DND-41 (cell line): Measurements from ENCODE around the gene CSNK1G1.

Experiments
- ATAC-seq: fragments of 200-7000 bp; cut with Tn5 transposase; 3 replicates; pipeline ENCODE4 v1.9.1; 2021; ENCODE audit warnings: low read depth; ENCODE audit not compliant: insufficient read depth
- DNase-seq: peaks from one replicate; pipeline ENCODE4 v3.0.0-alpha.2; 2020
- H2AFZ ChIP-seq: 2 replicates; pipeline ENCODE4 v1.6.0; 2012; ENCODE audit warnings: low read depth, low read length
- H3K27ac ChIP-seq: 2 replicates; pipeline ENCODE4 v1.5.1; 2012; ENCODE audit warnings: low read length, inconsistent platforms
- H3K27me3 ChIP-seq: fragments of 200-600 bp; sonication (generic); 2 replicates; pipeline ENCODE4 v1.6.0; 2012; ENCODE audit warnings: low read length, mild to moderate bottlenecking, inconsistent platforms; ENCODE audit not compliant: insufficient read depth, poor library complexity
- H3K36me3 ChIP-seq: 2 replicates; pipeline ENCODE4 v1.5.1; 2012; ENCODE audit warnings: low read length, inconsistent platforms; ENCODE audit not compliant: insufficient read depth
- H3K4me1 ChIP-seq: 2 replicates; pipeline ENCODE4 v1.5.1; 2012; ENCODE audit warnings: mild to moderate bottlenecking, low read length; ENCODE audit not compliant: insufficient read depth
- H3K4me2 ChIP-seq: 2 replicates; pipeline ENCODE4 v1.6.0; 2012; ENCODE audit warnings: mild to moderate bottlenecking, moderate library complexity, low read length, inconsistent platforms; ENCODE audit not compliant: insufficient read depth
- H3K4me3 ChIP-seq, 2 experiments: fragments of 200-600 bp in 1 of 2; shearing (Covaris generic) in 1 of 2; 2 replicates each; pipeline ENCODE4 v1.5.1; 2012 to 2016; ENCODE audit warnings: inconsistent platforms in 2 of 2, low read length in 2 of 2, mild to moderate bottlenecking in 2 of 2, low read depth in 1 of 2, moderate library complexity in 1 of 2
- H3K79me2 ChIP-seq: 2 replicates; pipeline ENCODE4 v1.6.0; 2012; ENCODE audit warnings: low read length, inconsistent platforms; ENCODE audit not compliant: insufficient read depth
- H3K9ac ChIP-seq: 2 replicates; pipeline ENCODE4 v1.6.0; 2012; ENCODE audit warnings: low read depth, mild to moderate bottlenecking, inconsistent platforms, low read length, moderate library complexity
- H3K9me3 ChIP-seq: 2 replicates; pipeline ENCODE4 v1.5.1; 2012; ENCODE audit warnings: low read length, moderate library complexity, mild to moderate bottlenecking, inconsistent platforms; ENCODE audit not compliant: insufficient read depth, severe bottlenecking
- H4K20me1 ChIP-seq: 2 replicates; pipeline ENCODE4 v1.6.0; 2012; ENCODE audit warnings: low read length; ENCODE audit not compliant: insufficient read depth
- EZH2 ChIP-seq: IDR thresholded peaks from 3 replicates; pipeline ENCODE4 v1.6.1; 2012; ENCODE audit warnings: borderline replicate concordance, low read depth, mild to moderate bottlenecking, moderate library complexity, low read length, inconsistent platforms; ENCODE audit not compliant: severe bottlenecking
- TF ChIP-seq, protein P1 (sequence below): IDR thresholded peaks from 2 replicates; pipeline ENCODE4 v1.5.1; 2012; ENCODE audit warnings: borderline replicate concordance, low read length, moderate library complexity, mild to moderate bottlenecking; ENCODE audit not compliant: poor library complexity, severe bottlenecking; ENCODE audit errors: extremely low read depth

Gene CSNK1G1

GRCh38 chr15:64284042-64284441, 71.9 kb downstream of the CSNK1G1 start:
- TF ChIP-seq, protein P1, sequence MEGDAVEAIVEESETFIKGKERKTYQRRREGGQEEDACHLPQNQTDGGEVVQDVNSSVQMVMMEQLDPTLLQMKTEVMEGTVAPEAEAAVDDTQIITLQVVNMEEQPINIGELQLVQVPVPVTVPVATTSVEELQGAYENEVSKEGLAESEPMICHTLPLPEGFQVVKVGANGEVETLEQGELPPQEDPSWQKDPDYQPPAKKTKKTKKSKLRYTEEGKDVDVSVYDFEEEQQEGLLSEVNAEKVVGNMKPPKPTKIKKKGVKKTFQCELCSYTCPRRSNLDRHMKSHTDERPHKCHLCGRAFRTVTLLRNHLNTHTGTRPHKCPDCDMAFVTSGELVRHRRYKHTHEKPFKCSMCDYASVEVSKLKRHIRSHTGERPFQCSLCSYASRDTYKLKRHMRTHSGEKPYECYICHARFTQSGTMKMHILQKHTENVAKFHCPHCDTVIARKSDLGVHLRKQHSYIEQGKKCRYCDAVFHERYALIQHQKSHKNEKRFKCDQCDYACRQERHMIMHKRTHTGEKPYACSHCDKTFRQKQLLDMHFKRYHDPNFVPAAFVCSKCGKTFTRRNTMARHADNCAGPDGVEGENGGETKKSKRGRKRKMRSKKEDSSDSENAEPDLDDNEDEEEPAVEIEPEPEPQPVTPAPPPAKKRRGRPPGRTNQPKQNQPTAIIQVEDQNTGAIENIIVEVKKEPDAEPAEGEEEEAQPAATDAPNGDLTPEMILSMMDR: no peak
- no peak for TF ChIP-seq EZH2
- no peak for ATAC-seq
- no peak overlapping the region for H3K9ac ChIP-seq
- no peak overlapping the region for H3K4me3 ChIP-seq
- H3K27me3 ChIP-seq: no peaks in the 10 kb centered on the region
- H3K79me2 ChIP-seq: peaks cover 16% of the 10 kb centered on the region
- no peak overlapping the region for H3K27ac ChIP-seq
- no peak overlapping the region for H2AFZ ChIP-seq
- no peaks in the 10 kb centered on the region for H4K20me1 ChIP-seq
- H3K9me3 ChIP-seq: no peaks in the 10 kb centered on the region
- no peak for DNase-seq
- H3K4me1 ChIP-seq: no peaks in the 10 kb centered on the region
- H3K36me3 ChIP-seq: no peaks in the 10 kb centered on the region
- no peak overlapping the region for H3K4me2 ChIP-seq

DNA sequence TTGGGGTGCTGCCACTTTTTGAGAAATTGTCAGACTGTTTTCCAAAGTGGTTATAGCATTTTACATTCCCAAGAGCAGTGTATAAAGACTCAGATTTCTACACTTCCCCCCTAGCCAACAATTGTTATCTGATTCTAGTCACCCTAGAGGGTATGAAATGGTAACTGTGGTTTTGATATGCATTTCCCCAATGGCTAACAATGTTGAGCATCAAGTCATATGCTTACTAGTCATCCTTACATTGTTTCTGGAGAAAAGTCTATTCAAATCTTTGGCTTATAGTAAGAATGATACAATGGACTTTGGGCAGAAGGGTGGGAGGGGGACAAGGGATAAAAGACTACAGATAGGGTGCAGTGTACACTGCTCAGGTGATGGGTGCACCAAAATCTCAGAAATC, 73.3 kb downstream of the CSNK1G1 start:
- H3K9ac ChIP-seq: no peak overlapping the region
- no peak overlapping the region for H3K4me2 ChIP-seq
- H4K20me1 ChIP-seq: no peaks in the 10 kb centered on the region
- no peaks in the 10 kb centered on the region for H3K9me3 ChIP-seq
- no peak for DNase-seq
- H3K36me3 ChIP-seq: no peaks in the 10 kb centered on the region
- no peak for ATAC-seq
- H3K4me1 ChIP-seq: no peaks in the 10 kb centered on the region
- peaks cover 13% of the 10 kb centered on the region for H3K79me2 ChIP-seq
- no peak overlapping the region for H3K27ac ChIP-seq
- TF ChIP-seq, protein P1: no peak
- TF ChIP-seq EZH2: no peak
- no peak overlapping the region for H3K4me3 ChIP-seq
- no peaks in the 10 kb centered on the region for H3K27me3 ChIP-seq
- H2AFZ ChIP-seq: no peak overlapping the region

DNA sequence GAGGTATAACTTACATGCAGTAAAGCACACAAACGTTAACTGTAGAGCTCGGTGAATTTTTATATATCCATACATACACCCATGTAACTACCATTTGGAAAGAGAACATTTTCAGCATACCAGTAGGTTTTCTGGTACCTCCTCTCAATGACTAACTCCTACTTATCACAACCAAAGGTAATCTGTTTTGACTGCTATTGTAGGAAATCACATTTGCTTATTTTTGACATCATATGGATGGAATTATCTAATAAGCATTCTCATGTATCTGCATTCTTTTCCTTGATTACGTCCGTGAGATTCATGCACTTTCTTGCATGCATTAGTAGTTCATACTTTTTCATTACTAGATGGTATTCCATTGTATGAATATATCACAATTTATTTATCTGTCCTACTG, 76.8 kb downstream of the CSNK1G1 start:
- H3K36me3 ChIP-seq: no peaks in the 10 kb centered on the region
- TF ChIP-seq, protein P1: no peak
- no peak for TF ChIP-seq EZH2
- H2AFZ ChIP-seq: no peak overlapping the region
- no peak overlapping the region for H3K27ac ChIP-seq
- no peaks in the 10 kb centered on the region for H3K4me1 ChIP-seq
- no peaks in the 10 kb centered on the region for H3K9me3 ChIP-seq
- H3K9ac ChIP-seq: no peak overlapping the region
- H3K79me2 ChIP-seq: peaks cover 6% of the 10 kb centered on the region; the same call in 1 of the 2 replicates
- no peak overlapping the region for H3K4me3 ChIP-seq
- ATAC-seq (no peak), DNase-seq (no peak)
- H3K4me2 ChIP-seq: no peak overlapping the region
- H3K27me3 ChIP-seq: no peaks in the 10 kb centered on the region
- H4K20me1 ChIP-seq: no peaks in the 10 kb centered on the region

DNA sequence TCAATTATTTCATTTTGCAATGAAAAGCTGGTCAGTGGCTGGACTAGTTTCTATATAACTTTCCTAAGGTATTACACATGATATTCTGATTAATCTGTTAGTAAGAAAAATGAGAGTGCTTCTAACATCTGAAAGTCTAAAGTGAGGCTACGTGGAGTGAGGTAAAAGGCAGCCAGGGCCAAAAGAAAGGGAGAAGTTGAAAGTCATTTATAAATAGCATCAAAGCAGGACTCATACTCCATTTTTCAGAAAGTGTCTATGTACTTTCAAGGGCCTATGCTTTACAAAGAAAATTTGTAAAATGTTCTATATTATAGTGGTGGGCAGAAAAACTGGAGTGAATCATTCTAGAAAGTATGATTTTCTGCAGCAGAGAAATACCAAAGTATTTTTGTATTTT, 80.0 kb downstream of the CSNK1G1 start:
- H3K79me2 ChIP-seq: peaks cover 7% of the 10 kb centered on the region; the same call in 1 of the 2 replicates
- ATAC-seq: no peak
- no peaks in the 10 kb centered on the region for H3K4me1 ChIP-seq
- H3K9me3 ChIP-seq: no peaks in the 10 kb centered on the region
- H3K4me3 ChIP-seq: no peak overlapping the region
- H3K27ac ChIP-seq: no peak overlapping the region
- no peak overlapping the region for H3K9ac ChIP-seq
- H3K4me2 ChIP-seq: no peak overlapping the region
- no peak for DNase-seq
- H2AFZ ChIP-seq: no peak overlapping the region
- H4K20me1 ChIP-seq: no peaks in the 10 kb centered on the region
- no peaks in the 10 kb centered on the region for H3K27me3 ChIP-seq
- TF ChIP-seq, protein P1: no peak
- no peak for TF ChIP-seq EZH2
- H3K36me3 ChIP-seq: no peaks in the 10 kb centered on the region
